Keratinocyte (primary cell): ENCODE data around the gene CDK10. TPM values are rescaled to one million over a fixed set of nuclear protein-coding genes. Genes with fewer than 3 reads are reported as not detected.
"Not testable (repeated sequence)": the region's sequence is repeated elsewhere in the genome, so short reads cannot be mapped to it uniquely, and the experiment has no call there.

Experiments
- DNase-seq: peaks from one replicate; pipeline ENCODE4 v3.0.0-alpha.2; 2011; ENCODE audit warnings: low read depth, missing footprints, low spot score
- FAIRE-seq: peaks from 2 replicates; lab custom pipeline; 2011; peaks lifted over from hg19 to GRCh38; lab: Jason Lieb, UNC
- H2AFZ ChIP-seq: 2 replicates; pipeline ENCODE4 v1.6.0; 2012; ENCODE audit warnings: low read length, control low read depth, inconsistent platforms; ENCODE audit not compliant: control insufficient read depth
- H3K27ac ChIP-seq: 2 replicates; pipeline ENCODE4 v1.5.1; 2011; ENCODE audit warnings: low read length; ENCODE audit not compliant: control insufficient read depth, insufficient read depth
- H3K27me3 ChIP-seq: 3 replicates; pipeline ENCODE4 v1.6.0; 2011; ENCODE audit warnings: low read length; ENCODE audit not compliant: control insufficient read depth, insufficient read depth; ENCODE audit errors: extremely low read depth
- H3K36me3 ChIP-seq, 2 experiments: 2 replicates in 1 of 2; 3 replicates in 1 of 2; pipeline ENCODE4 v1.5.1; 2011; ENCODE audit warnings: low read length in 2 of 2, mild to moderate bottlenecking in 1 of 2; ENCODE audit not compliant: control insufficient read depth in 2 of 2, insufficient read depth in 2 of 2; ENCODE audit errors: extremely low read depth in 1 of 2
- H3K4me1 ChIP-seq: 3 replicates; pipeline ENCODE4 v1.5.1; 2011; ENCODE audit warnings: low read length; ENCODE audit not compliant: control insufficient read depth, insufficient read depth; ENCODE audit errors: extremely low read depth
- H3K4me2 ChIP-seq: 3 replicates; pipeline ENCODE4 v1.6.0; 2011; ENCODE audit warnings: low read depth, low read length; ENCODE audit not compliant: control insufficient read depth, insufficient read depth; ENCODE audit errors: extremely low read depth
- H3K4me3 ChIP-seq, 3 experiments: fragments of 200-600 bp in 1 of 3; sonication (generic) in 1 of 3; 2 replicates in 2 of 3; 3 replicates in 1 of 3; pipeline ENCODE4 v1.5.1; 2011 to 2016; ENCODE audit warnings: low read length in 3 of 3, mild to moderate bottlenecking in 3 of 3, control low read depth in 2 of 3, inconsistent platforms in 1 of 3, low read depth in 1 of 3, mixed read lengths in 1 of 3, mixed run types in 1 of 3, moderate library complexity in 1 of 3; ENCODE audit not compliant: control insufficient read depth in 2 of 3, insufficient read depth in 2 of 3; ENCODE audit errors: extremely low read depth in 1 of 3
- H3K79me2 ChIP-seq: 2 replicates; pipeline ENCODE4 v1.6.0; 2012; ENCODE audit warnings: low read length; ENCODE audit not compliant: control insufficient read depth, insufficient read depth
- H3K9ac ChIP-seq: 3 replicates; pipeline ENCODE4 v1.6.0; 2011; ENCODE audit warnings: low read length; ENCODE audit not compliant: control insufficient read depth, insufficient read depth; ENCODE audit errors: extremely low read depth
- H3K9me1 ChIP-seq: 3 replicates; pipeline ENCODE4 v1.6.0; 2011; ENCODE audit warnings: low read length; ENCODE audit not compliant: control insufficient read depth, insufficient read depth; ENCODE audit errors: extremely low read depth
- H3K9me3 ChIP-seq: 2 replicates; pipeline ENCODE4 v1.5.1; 2012; ENCODE audit warnings: low read depth, low read length; ENCODE audit not compliant: control insufficient read depth
- H4K20me1 ChIP-seq: 3 replicates; pipeline ENCODE4 v1.6.0; 2011; ENCODE audit warnings: low read length; ENCODE audit not compliant: control insufficient read depth, insufficient read depth; ENCODE audit errors: extremely low read depth
- EZH2 ChIP-seq: IDR thresholded peaks from one replicate; pipeline ENCODE4 v1.6.1; 2012; ENCODE audit warnings: inconsistent platforms, mild to moderate bottlenecking, low read length, moderate library complexity
- dilution Hi-C: fragments of 300-500 bp; cut with MboI; formaldehyde crosslinking; loops from one replicate; pipeline ENCODE4 v1.7.0; 2020; ENCODE audit warnings: low sequenced_read_pairs; ENCODE audit not compliant: extremely low pct_ligation_motif_present
- polyA plus RNA-seq, 5 experiments: library from polyadenylated mRNA; depleted of rRNA in 3 of 5; stranded (reverse) in 3 of 5; stranded (forward) in 1 of 5; unstranded in 1 of 5; fragments of >200 nt; gene quantifications; 1 replicate in 1 of 5; 2 replicates in 3 of 5; 3 replicates in 1 of 5; pipeline versions ENCODE4 v1.2.1 to v1.2.3, GENCODE V29; 2011 to 2012; ENCODE audit warnings: missing spikeins in 2 of 5, low read depth in 1 of 5, low replicate concordance in 1 of 5
- TF ChIP-seq, protein P1 (sequence below), 3 experiments: IDR thresholded peaks in 1 of 3; conservative IDR thresholded peaks in 1 of 3; optimal IDR thresholded peaks in 1 of 3; 2 replicates in 2 of 3; 3 replicates in 1 of 3; pipeline versions ENCODE3 to v1.5.1; 2011; ENCODE audit warnings: low read length in 3 of 3, mild to moderate bottlenecking in 3 of 3, moderate library complexity in 2 of 3, control low read depth in 1 of 3, inconsistent platforms in 1 of 3; ENCODE audit not compliant: insufficient read depth in 2 of 3; ENCODE audit errors: extremely low read depth in 1 of 3

The CDK10 gene
- polyA plus RNA-seq, 1 donor (not counting 4 experiments of a cell fraction or from before 2014, with no cell fraction given): 30.6 TPM

DNA sequence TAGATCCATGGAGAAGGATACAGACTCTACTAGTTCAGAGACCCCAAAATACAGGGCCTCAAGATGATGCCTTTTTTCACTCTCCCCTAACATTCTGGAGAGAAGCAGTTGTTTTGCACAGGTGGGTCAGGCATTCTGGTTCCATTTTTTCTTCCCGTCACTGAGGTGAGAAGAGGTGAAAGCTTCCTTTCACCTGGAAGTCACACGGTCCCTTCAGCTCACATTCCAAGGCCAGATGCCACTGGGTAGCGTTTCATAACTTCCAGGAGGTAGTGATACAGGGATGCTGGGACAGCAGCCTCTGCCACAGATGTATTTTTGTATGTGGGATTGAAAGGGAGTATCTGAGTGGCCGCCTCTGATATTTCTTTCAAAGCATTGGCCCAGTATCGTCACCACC lies 1.9 kb downstream of the CDK10 start:
- H3K4me1 ChIP-seq: peaks cover 8% of the 10 kb centered on the region
- no peak overlapping the region for H3K4me2 ChIP-seq

DNA sequence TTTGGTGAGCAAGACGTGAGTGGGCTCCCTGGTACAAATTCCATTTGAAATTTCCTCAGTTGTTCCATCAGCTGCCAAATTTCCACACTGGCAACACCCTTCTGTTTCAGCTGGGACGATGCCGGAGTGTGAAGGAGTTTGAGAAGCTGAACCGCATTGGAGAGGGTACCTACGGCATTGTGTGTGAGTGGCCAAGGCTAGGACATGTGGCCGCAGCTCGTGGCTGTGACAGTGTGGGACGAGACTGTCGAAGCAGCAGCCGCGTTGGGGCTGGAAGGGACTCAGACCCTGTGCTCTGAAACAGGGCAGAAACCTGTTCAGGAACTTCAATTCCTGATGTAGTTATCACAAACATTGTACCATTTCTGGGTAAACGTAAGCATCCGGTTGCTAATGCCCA lies 2.7 kb downstream of the CDK10 start:
- Histone ChIP-seq H2AFZ (no peak overlapping the region), H3K79me2 (peaks cover 24% of the 10 kb centered on the region), H3K36me3 (peaks cover 28 to 39% of the 10 kb centered on the region in 2 experiments), H3K27me3 (no peaks in the 10 kb centered on the region), H3K9me1 (no peaks in the 10 kb centered on the region), H4K20me1 (no peaks in the 10 kb centered on the region), H3K9ac (no peak overlapping the region), H3K4me1 (peaks cover 8% of the 10 kb centered on the region), H3K4me2 (no peak overlapping the region), H3K4me3 (no peak overlapping the region), H3K27ac (no peak overlapping the region), H3K9me3 (no peaks in the 10 kb centered on the region)
- DNase-seq: no peak
- no peak for FAIRE-seq
- TF ChIP-seq EZH2: no peak
- TF ChIP-seq, protein P1, sequence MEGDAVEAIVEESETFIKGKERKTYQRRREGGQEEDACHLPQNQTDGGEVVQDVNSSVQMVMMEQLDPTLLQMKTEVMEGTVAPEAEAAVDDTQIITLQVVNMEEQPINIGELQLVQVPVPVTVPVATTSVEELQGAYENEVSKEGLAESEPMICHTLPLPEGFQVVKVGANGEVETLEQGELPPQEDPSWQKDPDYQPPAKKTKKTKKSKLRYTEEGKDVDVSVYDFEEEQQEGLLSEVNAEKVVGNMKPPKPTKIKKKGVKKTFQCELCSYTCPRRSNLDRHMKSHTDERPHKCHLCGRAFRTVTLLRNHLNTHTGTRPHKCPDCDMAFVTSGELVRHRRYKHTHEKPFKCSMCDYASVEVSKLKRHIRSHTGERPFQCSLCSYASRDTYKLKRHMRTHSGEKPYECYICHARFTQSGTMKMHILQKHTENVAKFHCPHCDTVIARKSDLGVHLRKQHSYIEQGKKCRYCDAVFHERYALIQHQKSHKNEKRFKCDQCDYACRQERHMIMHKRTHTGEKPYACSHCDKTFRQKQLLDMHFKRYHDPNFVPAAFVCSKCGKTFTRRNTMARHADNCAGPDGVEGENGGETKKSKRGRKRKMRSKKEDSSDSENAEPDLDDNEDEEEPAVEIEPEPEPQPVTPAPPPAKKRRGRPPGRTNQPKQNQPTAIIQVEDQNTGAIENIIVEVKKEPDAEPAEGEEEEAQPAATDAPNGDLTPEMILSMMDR (optimal IDR thresholded peaks at IDR 0.05 in 1 of 3, IDR thresholded peaks at IDR 0.05 in 1 of 3, conservative IDR thresholded peaks at IDR 0.05 in 1 of 3; ENCODE audit: extremely low read depth in 1 of 3, insufficient read depth in 2 of 3, low read length in 3 of 3): no peak
- dilution Hi-C loops: no loop called here

More for the DNA sequence above, 1.9 kb downstream of the CDK10 start:
- no peaks in the 10 kb centered on the region for H3K9me3 ChIP-seq
- peaks cover 24% of the 10 kb centered on the region for H3K79me2 ChIP-seq
- no peaks in the 10 kb centered on the region for H3K27me3 ChIP-seq
- H3K9ac ChIP-seq: no peak overlapping the region
- H3K27ac ChIP-seq: no peak overlapping the region
- H4K20me1 ChIP-seq: no peaks in the 10 kb centered on the region
- no peak overlapping the region for H2AFZ ChIP-seq
- no peak for DNase-seq
- TF ChIP-seq EZH2: no peak
- TF ChIP-seq, protein P1 (optimal IDR thresholded peaks at IDR 0.05 in 1 of 3, IDR thresholded peaks at IDR 0.05 in 1 of 3, conservative IDR thresholded peaks at IDR 0.05 in 1 of 3; ENCODE audit: extremely low read depth in 1 of 3, insufficient read depth in 2 of 3, low read length in 3 of 3): no peak
- no peak overlapping the region for H3K4me3 ChIP-seq
- H3K9me1 ChIP-seq: no peaks in the 10 kb centered on the region
- dilution Hi-C loops: no loop called here
- H3K36me3 ChIP-seq: peaks cover 21 to 33% of the 10 kb centered on the region in 2 experiments
- FAIRE-seq: no peak

DNA sequence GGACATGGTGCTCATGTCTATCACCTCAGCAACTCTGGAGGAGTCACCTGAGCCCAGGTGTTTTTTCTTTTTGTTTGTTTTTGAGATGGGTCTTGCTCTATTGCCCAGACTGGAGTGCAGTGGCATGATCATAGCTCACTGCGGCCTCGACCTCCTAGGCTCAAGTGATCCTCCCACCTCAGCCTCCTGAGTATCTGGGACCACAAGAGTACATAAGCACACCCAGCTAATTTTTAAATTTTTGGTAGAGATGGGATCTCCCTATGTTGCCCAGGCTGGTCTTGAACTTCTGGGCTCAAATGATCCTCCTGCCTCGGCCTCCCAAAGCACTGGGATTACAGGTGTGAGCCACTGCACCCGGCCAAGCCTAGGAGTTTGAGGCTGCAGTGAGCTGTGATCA lies 3.1 kb downstream of the CDK10 start:
- H3K4me2 ChIP-seq, H4K20me1 ChIP-seq, H3K4me3 ChIP-seq, H3K9ac ChIP-seq, dilution Hi-C loops, H3K4me1 ChIP-seq, H3K27ac ChIP-seq, H3K27me3 ChIP-seq, H3K9me1 ChIP-seq, DNase-seq, H3K9me3 ChIP-seq, H2AFZ ChIP-seq, FAIRE-seq: not testable (repeated sequence)
- peaks cover 32 to 42% of the 10 kb centered on the region in 2 experiments for H3K36me3 ChIP-seq
- H3K79me2 ChIP-seq: peaks cover 24% of the 10 kb centered on the region
